WTC11 (cell line): ENCODE measurements around the gene FAM111A. TPM values are rescaled to one million over a fixed set of nuclear protein-coding genes. Genes with fewer than 3 reads are reported as not detected.

Experiments used
- ATAC-seq: fragments of 200-7000 bp; cut with Tn5 transposase; 2 replicates; pipeline ENCODE4 v1.10.0; 2021; ENCODE audit warnings: mild to moderate bottlenecking, moderate library complexity
- CTCF ChIA-PET: fragments of 300-600 bp; sonication (Branson Sonifier 250); formaldehyde crosslinking; loops from one replicate; lab custom pipeline; 2021; ENCODE audit warnings: antibody characterized with exemption; lab: Charles Lee
- POLR2A ChIA-PET: fragments of 350-600 bp; sonication (Branson Sonifier 250); formaldehyde crosslinking; loops from one replicate; lab custom pipeline; 2021; ENCODE audit warnings: antibody characterized with exemption; lab: Charles Lee
- DNase-seq: peaks from one replicate; pipeline ENCODE4 v3.0.0; 2021; ENCODE audit warnings: low spot score
- H3K27ac Mint-ChIP-seq: 2 replicates; pipeline ENCODE4 v1.8.0; 2021; ENCODE audit warnings: mixed read lengths
- H3K27me3 Mint-ChIP-seq: 2 replicates; pipeline ENCODE4 v1.8.0; 2021; ENCODE audit warnings: low read depth, mild to moderate bottlenecking, moderate library complexity, mixed read lengths
- H3K36me3 Mint-ChIP-seq: 2 replicates; pipeline ENCODE4 v1.8.0; 2021; ENCODE audit warnings: mixed read lengths
- H3K4me1 Mint-ChIP-seq: 2 replicates; pipeline ENCODE4 v1.8.0; 2022; ENCODE audit warnings: mixed read lengths
- H3K4me3 Mint-ChIP-seq: 2 replicates; pipeline ENCODE4 v1.8.0; 2021; ENCODE audit warnings: mild to moderate bottlenecking, moderate library complexity, mixed read lengths
- H3K9me3 Mint-ChIP-seq: 2 replicates; pipeline ENCODE4 v1.8.0; 2021; ENCODE audit warnings: mixed read lengths
- ELF4 ChIP-seq: sonication (generic); formaldehyde crosslinking; IDR thresholded peaks from 2 replicates; pipeline ENCODE4 v1.8.1; 2022; ENCODE audit warnings: low read depth, mild to moderate bottlenecking, moderate library complexity, missing genetic modification reagents
- ESRRA ChIP-seq: sonication (generic); formaldehyde crosslinking; IDR thresholded peaks from 2 replicates; pipeline ENCODE4 v1.8.1; 2022; ENCODE audit warnings: mild to moderate bottlenecking, missing genetic modification reagents, borderline replicate concordance
- IRF2 ChIP-seq: sonication (generic); formaldehyde crosslinking; IDR thresholded peaks from 2 replicates; pipeline ENCODE4 v1.8.0; 2022; ENCODE audit warnings: low read depth, missing genetic modification reagents, borderline replicate concordance
- PRRX2 ChIP-seq: fragments of 250-450 bp; sonication (Bioruptor Pico); IDR thresholded peaks from 2 replicates; pipeline ENCODE4 v1.8.0; 2021; ENCODE audit warnings: mild to moderate bottlenecking
- RELA ChIP-seq: sonication (generic); formaldehyde crosslinking; IDR thresholded peaks from 2 replicates; pipeline ENCODE4 v1.8.1; 2022; ENCODE audit warnings: missing genetic modification reagents, mild to moderate bottlenecking, borderline replicate concordance
- TP53 ChIP-seq: sonication (generic); formaldehyde crosslinking; IDR thresholded peaks from 2 replicates; pipeline ENCODE4 v1.8.1; 2023; ENCODE audit warnings: mild to moderate bottlenecking, missing genetic modification reagents
- ZBTB21 ChIP-seq: sonication (generic); formaldehyde crosslinking; IDR thresholded peaks from 2 replicates; pipeline ENCODE4 v1.8.1; 2023; ENCODE audit warnings: mild to moderate bottlenecking, missing genetic modification reagents, borderline replicate concordance
- ZNF138 ChIP-seq: sonication (generic); formaldehyde crosslinking; conservative IDR thresholded peaks from 2 replicates; pipeline ENCODE4 v1.8.1; 2022; ENCODE audit warnings: mild to moderate bottlenecking, moderate library complexity, missing genetic modification reagents
- ZNF317 ChIP-seq: sonication (generic); formaldehyde crosslinking; IDR thresholded peaks from 2 replicates; pipeline ENCODE4 v1.8.1; 2023; ENCODE audit warnings: low read depth, mild to moderate bottlenecking, moderate library complexity, missing genetic modification reagents, borderline replicate concordance
- total RNA-seq: library from RNA; stranded (reverse); gene quantifications from 3 replicates; pipeline ENCODE4 v1.2.3, GENCODE V29; 2021
- TF ChIP-seq, protein P1 (sequence below): sonication (generic); formaldehyde crosslinking; IDR thresholded peaks from 2 replicates; pipeline ENCODE4 v1.8.1; 2022; ENCODE audit warnings: missing genetic modification reagents, borderline replicate concordance
- TF ChIP-seq, protein P2 (sequence below): sonication (generic); formaldehyde crosslinking; IDR thresholded peaks from 2 replicates; pipeline ENCODE4 v1.8.0; 2023; ENCODE audit warnings: mild to moderate bottlenecking, missing genetic modification reagents
- TF ChIP-seq, protein P3 (sequence below): sonication (generic); formaldehyde crosslinking; IDR thresholded peaks from 2 replicates; pipeline ENCODE4 v1.8.1; 2023; ENCODE audit warnings: mild to moderate bottlenecking, missing genetic modification reagents, moderate library complexity
- TF ChIP-seq, protein P4 (sequence below): sonication (generic); formaldehyde crosslinking; IDR thresholded peaks from 2 replicates; pipeline ENCODE4 v1.8.0; 2022; ENCODE audit warnings: mild to moderate bottlenecking, missing genetic modification reagents
- TF ChIP-seq, protein P5 (sequence below): fragments of 200-600 bp; IDR thresholded peaks from 2 replicates; pipeline ENCODE4 v1.8.0; 2022; ENCODE audit warnings: antibody characterized with exemption

Gene FAM111A
- total RNA-seq, 1 experiment from 2014 or later: 18.8 TPM

DNA sequence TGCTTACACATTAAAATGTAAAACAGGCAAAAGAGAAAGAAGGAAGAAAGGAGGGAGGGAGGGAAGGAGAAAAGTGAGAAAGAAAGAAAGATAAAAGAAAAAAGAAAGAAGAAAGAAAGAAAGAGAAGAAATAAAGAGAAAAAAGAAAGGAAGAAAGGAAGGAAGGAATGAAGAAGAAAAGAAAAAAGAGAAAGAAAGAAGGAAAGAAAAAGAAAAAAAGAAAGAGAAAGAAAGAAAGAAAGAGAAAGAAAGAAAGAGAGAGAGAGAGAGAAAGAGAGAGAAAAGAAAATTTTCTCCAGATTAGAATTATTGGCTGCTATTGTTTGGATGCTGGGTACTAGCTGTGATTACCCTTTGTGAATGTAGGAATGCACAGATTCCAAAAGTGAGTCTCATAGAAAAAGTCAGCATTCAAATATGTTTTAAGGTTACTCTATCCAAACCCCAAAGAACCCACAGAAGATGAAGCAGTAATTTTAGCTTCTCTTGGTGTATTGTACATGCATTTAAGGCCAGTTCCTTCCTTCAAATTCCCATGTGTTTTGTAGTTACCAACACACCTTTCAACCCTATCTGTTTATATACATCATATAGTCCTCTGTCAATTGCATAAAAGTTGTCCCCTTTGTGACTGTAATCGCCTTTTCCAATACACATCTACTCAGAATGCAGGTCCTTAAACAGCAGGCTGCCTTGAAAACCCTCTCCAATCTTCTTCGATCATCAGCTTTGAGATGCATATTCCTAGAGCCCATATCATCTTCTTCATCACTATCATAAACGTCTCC, 789 bp upstream of the FAM111A start:
- DNase-seq (no peak), ATAC-seq (no peak)
- Mint-ChIP-seq H3K4me3 (peak overlapping the region; percentile 86), H3K4me1 (peaks cover 42% of the 10 kb centered on the region), H3K27me3 (peaks cover 13% of the 10 kb centered on the region), H3K27ac (peak overlapping the region; percentile 96), H3K36me3 (peaks cover 14% of the 10 kb centered on the region), H3K9me3 (peaks cover 5% of the 10 kb centered on the region; the same call in 1 of the 2 replicates)
- CTCF ChIA-PET: interaction anchor here (0.6 to 2.1 kb wide), 5 partner anchors 16 to 83 kb away, joined by 3 to 12 read pairs (median 3); no protein-coding TSS in a partner anchor
- POLR2A ChIA-PET: interaction anchor here (1.4 kb wide), 1 partner anchor 214 kb away, joined by 3 read pairs; no protein-coding TSS in a partner anchor
- TF ChIP-seq, protein P1, sequence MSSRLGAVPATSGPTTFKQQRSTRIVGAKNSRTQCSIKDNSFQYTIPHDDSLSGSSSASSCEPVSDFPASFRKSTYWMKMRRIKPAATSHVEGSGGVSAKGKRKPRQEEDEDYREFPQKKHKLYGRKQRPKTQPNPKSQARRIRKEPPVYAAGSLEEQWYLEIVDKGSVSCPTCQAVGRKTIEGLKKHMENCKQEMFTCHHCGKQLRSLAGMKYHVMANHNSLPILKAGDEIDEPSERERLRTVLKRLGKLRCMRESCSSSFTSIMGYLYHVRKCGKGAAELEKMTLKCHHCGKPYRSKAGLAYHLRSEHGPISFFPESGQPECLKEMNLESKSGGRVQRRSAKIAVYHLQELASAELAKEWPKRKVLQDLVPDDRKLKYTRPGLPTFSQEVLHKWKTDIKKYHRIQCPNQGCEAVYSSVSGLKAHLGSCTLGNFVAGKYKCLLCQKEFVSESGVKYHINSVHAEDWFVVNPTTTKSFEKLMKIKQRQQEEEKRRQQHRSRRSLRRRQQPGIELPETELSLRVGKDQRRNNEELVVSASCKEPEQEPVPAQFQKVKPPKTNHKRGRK (CRISPR knock-in tag): peak; percentile 89; the same call in 1 of the 2 replicates
- TF ChIP-seq ZNF317 (CRISPR knock-in tag): no peak

DNA sequence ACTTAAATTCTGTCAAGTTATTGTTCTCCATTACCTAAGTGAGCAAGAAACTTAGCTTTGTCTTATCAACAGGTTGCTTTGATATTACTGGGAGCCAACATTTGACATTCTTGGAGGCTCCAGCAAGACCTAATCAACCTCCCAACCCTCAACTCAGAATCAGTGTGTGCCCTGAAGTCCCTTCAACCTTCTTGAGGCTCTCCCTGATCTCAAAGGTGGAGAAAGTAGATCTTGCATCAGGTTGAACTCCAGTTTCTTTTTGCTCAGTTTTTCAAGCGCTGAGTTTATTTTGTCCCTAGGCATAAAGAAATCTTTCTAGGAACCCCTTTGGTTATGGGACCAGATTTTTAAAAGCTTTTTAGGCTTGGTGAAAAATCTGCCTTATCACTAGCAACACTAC, 1.4 kb downstream of the FAM111A start:
- Mint-ChIP-seq H3K27ac (no peak overlapping the region; the same call in 1 of the 2 replicates), H3K4me1 (peaks cover 42% of the 10 kb centered on the region), H3K9me3 (peaks cover 5% of the 10 kb centered on the region; the same call in 1 of the 2 replicates), H3K36me3 (peaks cover 17% of the 10 kb centered on the region), H3K4me3 (peak overlapping the region; percentile 86), H3K27me3 (peaks cover 13% of the 10 kb centered on the region)
- TF ChIP-seq ESRRA (no peak), ELF4 (CRISPR knock-in tag) (no peak), ZBTB21 (CRISPR knock-in tag) (no peak), PRRX2 (no peak), RELA (CRISPR knock-in tag) (no peak), TP53 (CRISPR knock-in tag) (no peak), ZNF138 (CRISPR knock-in tag) (no peak), IRF2 (CRISPR knock-in tag) (no peak)
- TF ChIP-seq, protein P2, sequence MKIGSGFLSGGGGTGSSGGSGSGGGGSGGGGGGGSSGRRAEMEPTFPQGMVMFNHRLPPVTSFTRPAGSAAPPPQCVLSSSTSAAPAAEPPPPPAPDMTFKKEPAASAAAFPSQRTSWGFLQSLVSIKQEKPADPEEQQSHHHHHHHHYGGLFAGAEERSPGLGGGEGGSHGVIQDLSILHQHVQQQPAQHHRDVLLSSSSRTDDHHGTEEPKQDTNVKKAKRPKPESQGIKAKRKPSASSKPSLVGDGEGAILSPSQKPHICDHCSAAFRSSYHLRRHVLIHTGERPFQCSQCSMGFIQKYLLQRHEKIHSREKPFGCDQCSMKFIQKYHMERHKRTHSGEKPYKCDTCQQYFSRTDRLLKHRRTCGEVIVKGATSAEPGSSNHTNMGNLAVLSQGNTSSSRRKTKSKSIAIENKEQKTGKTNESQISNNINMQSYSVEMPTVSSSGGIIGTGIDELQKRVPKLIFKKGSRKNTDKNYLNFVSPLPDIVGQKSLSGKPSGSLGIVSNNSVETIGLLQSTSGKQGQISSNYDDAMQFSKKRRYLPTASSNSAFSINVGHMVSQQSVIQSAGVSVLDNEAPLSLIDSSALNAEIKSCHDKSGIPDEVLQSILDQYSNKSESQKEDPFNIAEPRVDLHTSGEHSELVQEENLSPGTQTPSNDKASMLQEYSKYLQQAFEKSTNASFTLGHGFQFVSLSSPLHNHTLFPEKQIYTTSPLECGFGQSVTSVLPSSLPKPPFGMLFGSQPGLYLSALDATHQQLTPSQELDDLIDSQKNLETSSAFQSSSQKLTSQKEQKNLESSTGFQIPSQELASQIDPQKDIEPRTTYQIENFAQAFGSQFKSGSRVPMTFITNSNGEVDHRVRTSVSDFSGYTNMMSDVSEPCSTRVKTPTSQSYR (CRISPR knock-in tag): no peak
- TF ChIP-seq, protein P3, sequence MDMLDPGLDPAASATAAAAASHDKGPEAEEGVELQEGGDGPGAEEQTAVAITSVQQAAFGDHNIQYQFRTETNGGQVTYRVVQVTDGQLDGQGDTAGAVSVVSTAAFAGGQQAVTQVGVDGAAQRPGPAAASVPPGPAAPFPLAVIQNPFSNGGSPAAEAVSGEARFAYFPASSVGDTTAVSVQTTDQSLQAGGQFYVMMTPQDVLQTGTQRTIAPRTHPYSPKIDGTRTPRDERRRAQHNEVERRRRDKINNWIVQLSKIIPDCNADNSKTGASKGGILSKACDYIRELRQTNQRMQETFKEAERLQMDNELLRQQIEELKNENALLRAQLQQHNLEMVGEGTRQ (CRISPR knock-in tag): no peak
- TF ChIP-seq, protein P4, sequence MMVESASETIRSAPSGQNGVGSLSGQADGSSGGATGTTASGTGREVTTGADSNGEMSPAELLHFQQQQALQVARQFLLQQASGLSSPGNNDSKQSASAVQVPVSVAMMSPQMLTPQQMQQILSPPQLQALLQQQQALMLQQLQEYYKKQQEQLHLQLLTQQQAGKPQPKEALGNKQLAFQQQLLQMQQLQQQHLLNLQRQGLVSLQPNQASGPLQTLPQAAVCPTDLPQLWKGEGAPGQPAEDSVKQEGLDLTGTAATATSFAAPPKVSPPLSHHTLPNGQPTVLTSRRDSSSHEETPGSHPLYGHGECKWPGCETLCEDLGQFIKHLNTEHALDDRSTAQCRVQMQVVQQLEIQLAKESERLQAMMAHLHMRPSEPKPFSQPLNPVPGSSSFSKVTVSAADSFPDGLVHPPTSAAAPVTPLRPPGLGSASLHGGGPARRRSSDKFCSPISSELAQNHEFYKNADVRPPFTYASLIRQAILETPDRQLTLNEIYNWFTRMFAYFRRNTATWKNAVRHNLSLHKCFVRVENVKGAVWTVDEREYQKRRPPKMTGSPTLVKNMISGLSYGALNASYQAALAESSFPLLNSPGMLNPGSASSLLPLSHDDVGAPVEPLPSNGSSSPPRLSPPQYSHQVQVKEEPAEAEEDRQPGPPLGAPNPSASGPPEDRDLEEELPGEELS (CRISPR knock-in tag): no peak
- TF ChIP-seq, protein P5, sequence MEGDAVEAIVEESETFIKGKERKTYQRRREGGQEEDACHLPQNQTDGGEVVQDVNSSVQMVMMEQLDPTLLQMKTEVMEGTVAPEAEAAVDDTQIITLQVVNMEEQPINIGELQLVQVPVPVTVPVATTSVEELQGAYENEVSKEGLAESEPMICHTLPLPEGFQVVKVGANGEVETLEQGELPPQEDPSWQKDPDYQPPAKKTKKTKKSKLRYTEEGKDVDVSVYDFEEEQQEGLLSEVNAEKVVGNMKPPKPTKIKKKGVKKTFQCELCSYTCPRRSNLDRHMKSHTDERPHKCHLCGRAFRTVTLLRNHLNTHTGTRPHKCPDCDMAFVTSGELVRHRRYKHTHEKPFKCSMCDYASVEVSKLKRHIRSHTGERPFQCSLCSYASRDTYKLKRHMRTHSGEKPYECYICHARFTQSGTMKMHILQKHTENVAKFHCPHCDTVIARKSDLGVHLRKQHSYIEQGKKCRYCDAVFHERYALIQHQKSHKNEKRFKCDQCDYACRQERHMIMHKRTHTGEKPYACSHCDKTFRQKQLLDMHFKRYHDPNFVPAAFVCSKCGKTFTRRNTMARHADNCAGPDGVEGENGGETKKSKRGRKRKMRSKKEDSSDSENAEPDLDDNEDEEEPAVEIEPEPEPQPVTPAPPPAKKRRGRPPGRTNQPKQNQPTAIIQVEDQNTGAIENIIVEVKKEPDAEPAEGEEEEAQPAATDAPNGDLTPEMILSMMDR: no peak
- POLR2A ChIA-PET: interaction anchor here (0.8 to 1.5 kb wide), 5 partner anchors 28 to 238 kb away, joined by 3 to 6 read pairs (median 4); partner anchors contain the start of genes DTX4 and FAM111B
- DNase-seq (no peak), ATAC-seq (no peak)
- CTCF ChIA-PET: interaction anchor here (1.1 to 4.7 kb wide), 13 partner anchors 8 to 243 kb away, joined by 3 to 46 read pairs (median 9); partner anchors contain the start of gene DTX4
